GM12892 (cell line): ENCODE measurements around the gene TCEAL3.
"Not testable (repeated sequence)": the region's sequence is repeated elsewhere in the genome, so short reads cannot be mapped to it uniquely, and the experiment has no call there.

Source experiments
- DNase-seq: peaks from one replicate; pipeline ENCODE4 v3.0.0; 2011; ENCODE audit not compliant: insufficient read length
- FAIRE-seq: peaks from 2 replicates; lab custom pipeline; 2011; peaks lifted over from hg19 to GRCh38; lab: Jason Lieb, UNC
- POLR2A ChIP-seq: IDR thresholded peaks from 2 replicates; pipeline ENCODE4 v1.6.1; 2011; ENCODE audit warnings: low read depth, low read length, control low read depth
- POLR2AphosphoS5 ChIP-seq: IDR thresholded peaks from 2 replicates; pipeline ENCODE4 v1.6.1; 2011; ENCODE audit warnings: low read depth, low read length, control low read depth
- TAF1 ChIP-seq: IDR thresholded peaks from 2 replicates; pipeline ENCODE4 v1.6.1; 2011; ENCODE audit warnings: low read depth, mild to moderate bottlenecking, control low read depth, low read length, borderline replicate concordance

The TCEAL3 gene

DNA sequence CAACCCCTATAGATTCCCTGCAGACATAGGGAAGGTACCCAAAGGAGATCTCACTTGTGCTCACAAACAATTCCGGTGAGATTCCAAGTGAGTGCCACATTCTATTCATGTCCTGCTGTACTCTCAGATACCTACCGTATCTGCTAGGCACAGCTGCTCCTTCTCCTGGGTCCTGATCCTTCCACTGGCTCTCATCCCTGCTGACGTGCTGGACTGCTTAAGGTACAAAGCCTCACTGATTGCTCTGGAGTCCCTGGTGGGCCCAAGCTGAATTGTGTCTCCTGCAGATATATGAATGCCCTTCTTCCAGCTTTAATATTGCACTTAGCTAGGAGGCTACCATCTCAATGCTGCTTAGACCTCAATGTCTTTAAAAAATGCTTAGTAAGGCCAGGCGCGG lies 23.4 kb downstream of the TCEAL3 start:
- DNase-seq (no peak), FAIRE-seq (no peak)
- TF ChIP-seq POLR2A (no peak), TAF1 (no peak), POLR2AphosphoS5 (no peak)

DNA sequence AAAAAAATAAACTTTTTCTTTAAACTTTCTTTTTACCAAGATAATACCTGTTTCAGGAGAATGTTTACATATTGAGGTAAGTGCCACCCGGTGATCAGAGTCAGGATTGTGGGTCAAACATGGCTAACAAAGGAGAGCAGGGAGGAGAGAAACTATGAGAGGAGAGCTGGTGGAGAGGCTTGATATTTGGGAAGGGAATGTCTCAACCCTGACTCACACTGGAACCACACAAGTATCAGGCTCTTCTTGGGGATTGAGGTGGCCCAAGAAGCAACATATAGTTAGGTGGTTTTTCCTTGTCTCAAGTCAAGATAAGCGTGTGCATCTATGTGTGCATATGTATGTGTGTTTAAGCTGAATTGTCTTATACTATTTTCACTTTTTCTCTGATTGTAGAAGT lies 27.7 kb downstream of the TCEAL3 start:
- DNase-seq (no peak), FAIRE-seq (no peak)
- no peak for TF ChIP-seq POLR2A
- no peak for TF ChIP-seq TAF1
- TF ChIP-seq POLR2AphosphoS5: no peak

DNA sequence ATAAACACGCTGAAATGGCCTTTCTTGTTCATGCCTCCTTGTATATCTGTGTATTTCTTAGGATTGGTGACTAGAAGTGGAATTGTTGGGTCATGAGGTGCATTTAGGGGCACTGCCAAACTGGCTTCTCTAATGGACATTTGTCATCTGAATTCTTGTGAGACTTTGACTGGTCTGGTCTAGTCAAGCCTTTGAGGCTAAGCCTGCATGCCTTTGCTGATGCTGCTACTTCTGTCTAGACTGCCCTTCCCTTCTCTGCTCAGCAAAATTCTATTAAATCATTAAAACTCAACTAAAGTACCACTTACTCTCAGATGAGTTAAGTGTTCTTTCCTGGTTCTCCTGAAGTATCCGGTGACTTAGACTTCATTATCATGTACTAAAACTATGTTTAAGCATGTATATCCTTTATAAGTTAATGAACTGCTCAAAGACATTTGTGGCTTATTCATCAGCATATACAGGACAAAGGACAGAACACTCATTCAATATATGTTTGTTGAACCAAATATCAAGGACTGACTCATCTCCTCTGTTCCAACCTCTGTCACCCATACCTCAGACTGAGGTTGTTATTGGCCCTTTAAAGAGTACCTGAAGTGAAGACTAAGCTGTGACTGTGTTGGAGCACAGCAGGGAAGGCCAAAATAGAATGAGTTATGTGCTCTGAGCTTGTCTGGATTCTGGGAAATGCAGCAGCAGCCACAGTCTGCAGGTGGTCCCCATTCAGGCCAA lies 30.0 kb downstream of the TCEAL3 start:
- DNase-seq: no peak
- FAIRE-seq: peak; percentile 80
- no peak for TF ChIP-seq POLR2AphosphoS5

DNA sequence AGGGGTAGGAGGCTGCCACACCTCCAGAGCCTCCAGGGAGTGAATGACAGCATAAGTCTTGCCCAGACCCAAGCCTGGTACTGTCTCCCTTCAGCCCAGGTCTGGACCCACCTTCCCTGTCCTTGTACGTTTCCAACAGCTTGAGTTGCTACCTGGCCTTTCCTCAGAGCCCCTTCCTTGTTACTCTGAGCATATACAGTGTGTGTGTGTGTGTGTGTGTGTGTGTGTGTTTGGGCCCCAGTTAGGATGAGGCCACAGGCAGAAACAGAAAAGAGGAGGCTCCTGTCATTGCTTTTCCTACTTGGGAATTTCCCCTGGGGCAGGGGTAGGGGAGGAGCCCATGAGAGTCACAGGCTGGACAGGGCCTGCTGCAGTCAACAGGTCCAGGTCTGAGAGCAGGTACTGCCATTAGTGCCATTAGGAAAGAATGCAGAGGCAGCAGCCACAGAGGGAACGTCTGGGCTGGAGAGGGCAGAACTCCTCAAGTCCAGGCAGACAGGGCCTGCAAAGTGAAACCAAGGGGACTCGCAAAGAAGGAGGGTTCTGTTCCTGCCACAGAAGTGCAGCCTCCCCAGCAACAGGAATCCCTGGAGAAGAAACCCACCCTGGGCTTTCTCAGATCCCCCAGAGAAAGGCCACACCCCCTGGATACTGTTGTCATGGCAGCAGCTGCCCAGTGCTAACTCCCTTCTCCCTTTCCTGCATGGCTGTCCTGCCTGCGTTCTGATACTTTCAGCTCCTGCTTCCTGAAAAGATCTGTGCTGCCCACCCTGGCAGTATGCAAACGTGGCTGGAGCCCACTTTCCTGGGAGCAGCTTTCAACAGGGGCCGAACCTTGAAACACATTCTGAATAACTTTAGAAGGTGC lies 30.9 kb downstream of the TCEAL3 start:
- FAIRE-seq, DNase-seq: not testable (repeated sequence)

DNA sequence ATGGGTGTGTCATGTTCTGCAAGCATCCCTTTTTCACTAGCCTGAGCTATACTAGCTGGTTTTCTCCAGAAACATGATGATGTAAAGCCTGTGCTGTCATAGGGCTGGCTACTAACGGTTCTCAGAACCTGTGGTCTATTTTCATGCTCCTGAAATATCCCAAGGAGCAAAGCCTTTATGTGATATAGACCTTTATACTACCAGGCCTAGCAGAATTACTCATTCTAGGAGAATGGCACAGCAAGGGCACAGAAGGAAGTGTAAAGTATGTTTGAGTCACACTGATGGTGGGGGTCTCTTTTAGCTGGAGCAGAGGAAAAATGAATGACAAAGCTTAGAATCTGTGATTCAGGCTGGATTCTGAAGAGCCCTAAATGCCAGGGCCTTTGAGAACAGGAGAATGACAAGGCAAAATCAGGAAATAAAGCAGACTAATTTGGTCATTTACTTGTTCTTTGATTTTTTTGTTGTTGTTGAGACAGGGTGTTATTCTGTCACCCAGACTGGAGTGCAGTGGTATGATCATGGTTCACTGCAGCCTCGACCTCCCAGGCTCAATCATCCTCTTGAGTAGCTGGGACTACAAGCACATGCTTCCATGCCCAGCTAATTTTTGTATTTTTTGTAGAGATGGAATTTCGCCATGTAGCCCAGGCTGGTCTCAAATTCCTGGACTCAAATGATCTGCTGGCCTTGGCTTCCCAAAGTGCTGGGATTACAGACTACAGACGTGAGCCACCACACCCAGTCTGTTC lies 32.8 kb downstream of the TCEAL3 start:
- TF ChIP-seq POLR2AphosphoS5 (no peak), TAF1 (no peak), POLR2A (no peak)
- FAIRE-seq: no peak
- no peak for DNase-seq

DNA sequence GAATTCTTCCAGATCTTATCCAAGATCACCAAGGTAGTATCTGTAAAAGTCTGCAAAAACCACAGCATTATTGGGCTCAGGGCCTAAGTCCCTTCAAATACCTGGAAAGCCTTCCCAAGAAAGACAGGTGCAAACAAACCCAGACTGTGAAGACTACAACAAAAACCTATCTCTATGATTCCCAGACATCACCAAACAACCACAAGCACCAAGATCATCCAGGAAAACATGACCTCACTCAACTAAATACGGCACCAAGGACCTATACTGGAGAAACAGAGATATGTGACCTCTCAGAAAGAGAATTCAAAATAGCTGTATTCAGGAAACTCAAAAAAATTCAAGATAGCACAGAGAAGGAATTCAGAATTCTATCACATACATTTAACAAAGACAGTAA lies 36.4 kb downstream of the TCEAL3 start:
- DNase-seq (no peak), FAIRE-seq (no peak)
- no peak for TF ChIP-seq POLR2A
- TF ChIP-seq TAF1: no peak
- no peak for TF ChIP-seq POLR2AphosphoS5

DNA sequence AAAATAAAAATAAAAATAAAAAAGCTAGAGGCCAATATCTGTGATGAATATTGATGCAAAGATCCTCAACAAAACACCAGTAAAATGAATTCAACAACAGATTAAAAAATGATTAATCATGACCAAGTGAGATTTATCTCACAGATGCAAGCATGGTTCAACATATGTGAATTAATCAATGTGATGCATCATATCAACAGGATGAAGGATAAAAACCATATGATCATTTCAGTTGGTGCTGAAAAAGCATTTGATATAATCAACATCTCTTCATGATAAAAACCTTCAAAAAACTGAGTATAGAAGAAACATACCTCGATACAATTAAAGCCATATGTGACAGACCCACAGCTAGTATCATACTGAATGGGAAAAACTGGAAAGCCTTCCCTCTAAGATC lies 39.9 kb downstream of the TCEAL3 start:
- DNase-seq: no peak
- no peak for FAIRE-seq
- TF ChIP-seq POLR2AphosphoS5 (no peak), TAF1 (no peak), POLR2A (no peak)

DNA sequence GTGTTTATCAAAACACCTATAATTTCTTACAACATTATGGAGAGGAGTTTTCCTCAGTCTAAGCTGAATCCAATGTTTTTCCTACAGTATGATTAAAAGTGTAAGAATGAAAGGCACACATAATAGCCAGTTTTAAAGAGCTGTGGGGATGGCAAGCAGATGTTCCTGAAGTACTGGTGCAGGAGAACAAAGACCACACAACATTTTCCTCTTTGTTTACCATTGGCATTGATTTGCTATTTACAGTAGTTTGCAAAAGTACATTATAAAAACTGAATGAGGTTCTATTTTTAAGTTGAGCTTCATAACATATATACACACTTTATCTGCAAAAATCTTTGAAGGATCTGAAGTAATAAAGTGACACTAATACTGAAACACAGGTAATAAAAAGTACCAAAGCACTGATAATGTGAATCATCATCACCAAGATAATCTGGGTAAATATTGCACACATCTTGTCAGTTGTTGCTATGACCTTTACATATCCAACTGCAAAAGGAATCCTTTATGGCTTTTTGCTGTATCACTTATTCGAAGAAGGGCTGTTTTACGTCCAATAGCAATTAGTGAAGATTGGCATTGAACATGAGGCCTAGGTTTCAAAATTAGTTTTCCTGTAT lies 43.5 kb downstream of the TCEAL3 start:
- no peak for FAIRE-seq

DNA sequence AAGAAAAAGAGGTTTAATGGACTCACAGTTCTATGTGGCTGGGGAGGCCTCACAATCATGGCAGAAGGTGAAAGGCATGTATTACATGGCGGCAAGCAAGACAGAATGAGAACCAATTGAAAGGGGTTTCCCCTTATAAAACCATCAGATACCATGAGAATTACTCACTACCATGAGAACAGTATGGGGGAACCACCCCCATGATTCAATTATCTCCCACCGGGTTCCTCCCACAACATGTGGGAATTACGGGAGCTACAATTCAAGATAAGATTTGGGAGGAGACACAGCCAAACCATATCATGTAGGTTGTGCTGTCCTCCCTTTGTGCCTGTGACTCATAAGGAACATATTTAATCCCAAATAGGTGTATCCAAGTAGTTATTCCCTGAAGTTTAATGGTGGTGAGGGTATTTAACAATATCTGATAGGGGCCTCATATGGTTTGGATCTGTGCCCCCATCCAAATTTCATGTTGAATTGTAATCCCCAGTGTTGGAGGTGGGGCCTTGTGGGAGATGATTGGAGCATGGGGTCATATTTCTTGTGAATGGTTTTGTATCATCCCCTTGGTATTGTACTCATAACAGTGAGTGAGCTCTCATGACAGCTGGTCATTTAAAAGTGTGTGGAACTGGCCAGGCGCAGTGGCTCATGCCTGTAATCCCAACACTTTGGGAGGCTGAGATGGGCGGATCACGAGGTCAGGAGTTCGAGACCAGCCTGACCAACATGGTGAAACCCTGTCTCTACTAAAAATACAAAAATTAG lies 47.7 kb downstream of the TCEAL3 start:
- not testable (repeated sequence) for FAIRE-seq, DNase-seq

More for the DNA sequence above, 43.5 kb downstream of the TCEAL3 start:
- no peak for TF ChIP-seq POLR2A
- TF ChIP-seq TAF1: no peak
- TF ChIP-seq POLR2AphosphoS5: no peak
- no peak for DNase-seq

DNA sequence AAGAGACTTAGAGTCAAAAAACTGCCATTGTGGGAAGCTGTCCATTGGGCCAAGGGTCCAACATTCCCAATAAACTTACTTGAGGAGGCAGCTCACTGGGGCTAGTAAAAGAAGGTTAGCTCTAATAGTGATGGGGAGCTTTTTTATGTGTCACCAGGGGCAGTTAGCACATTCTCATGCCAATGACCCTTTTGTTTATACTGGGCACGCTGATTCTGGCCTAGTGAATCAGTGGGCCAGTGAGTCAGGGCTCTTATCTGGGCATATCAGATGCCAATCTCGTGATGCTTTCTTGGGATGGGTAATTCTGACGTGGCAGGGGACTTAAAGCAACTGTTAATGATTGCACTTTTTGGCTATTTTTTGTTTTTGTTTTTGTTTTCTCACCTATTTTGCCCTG lies 48.9 kb downstream of the TCEAL3 start:
- no peak for TF ChIP-seq POLR2A
- no peak for TF ChIP-seq TAF1
- TF ChIP-seq POLR2AphosphoS5: no peak
- no peak for DNase-seq
- FAIRE-seq: no peak

DNA sequence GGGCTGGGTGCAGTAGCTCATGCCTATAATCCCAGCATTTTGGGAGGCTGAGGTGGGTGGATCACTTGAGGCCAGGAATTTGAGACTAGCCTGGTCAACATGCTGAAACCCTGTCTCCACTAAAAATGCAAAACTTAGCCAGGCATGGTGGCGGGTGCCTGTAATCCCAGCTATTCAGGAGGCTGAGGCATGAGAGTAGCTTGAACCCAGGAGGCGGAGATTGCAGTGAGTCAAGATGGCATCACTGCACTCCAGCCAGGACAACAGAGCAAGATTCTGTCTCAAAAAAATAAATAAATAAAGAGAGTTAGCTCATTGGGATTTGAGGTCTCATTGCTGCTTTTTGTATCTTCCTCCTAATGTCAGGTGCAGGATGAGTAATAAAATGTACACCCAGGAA lies 49.3 kb downstream of the TCEAL3 start:
- FAIRE-seq, DNase-seq: not testable (repeated sequence)
